DMS53 treated with DMSO at 0.1 percent for 48 hours (cell line): ENCODE results near the gene MYH15.
"Not testable (repeated sequence)": the region's sequence is repeated elsewhere in the genome, so short reads cannot be mapped to it uniquely, and the experiment has no call there.

ENCODE experiments used
- DNase-seq: peaks from one replicate; lab custom pipeline; 2025; ENCODE audit not compliant: unreplicated experiment; lab: John Stamatoyannopoulos, UW

The MYH15 gene

DNA sequence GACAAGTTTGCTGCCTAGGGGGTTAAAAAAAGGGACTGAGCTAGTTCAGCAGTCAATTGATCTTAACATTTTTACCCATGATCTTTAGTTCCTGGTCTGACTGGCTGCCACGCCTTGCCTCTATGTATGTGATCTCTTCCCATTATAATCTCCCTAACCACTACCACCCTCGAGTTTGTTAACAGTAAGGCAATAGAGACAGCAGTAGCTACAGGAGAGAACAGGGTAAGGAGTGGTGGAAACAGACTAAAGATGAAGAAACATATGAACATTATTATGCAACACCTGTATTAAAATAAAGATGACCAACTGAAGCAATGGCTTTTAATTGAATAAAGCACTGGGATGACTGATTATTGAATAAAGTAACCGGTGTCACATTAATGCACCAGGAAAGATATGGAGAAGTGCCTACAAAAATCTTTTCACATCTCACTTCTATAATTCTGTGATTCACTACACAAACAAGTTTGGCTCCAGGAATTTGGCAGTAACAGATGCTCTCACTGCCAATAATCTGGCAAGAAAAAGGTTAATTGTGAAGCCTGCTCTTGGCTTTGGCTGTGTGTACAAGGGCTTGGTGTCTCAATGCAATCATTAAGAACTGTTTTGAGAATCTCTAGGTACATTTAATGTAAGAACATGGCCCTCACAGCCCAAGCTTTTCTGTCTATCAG is 118.3 kb downstream of the MYH15 start:
- no peak for DNase-seq

DNA sequence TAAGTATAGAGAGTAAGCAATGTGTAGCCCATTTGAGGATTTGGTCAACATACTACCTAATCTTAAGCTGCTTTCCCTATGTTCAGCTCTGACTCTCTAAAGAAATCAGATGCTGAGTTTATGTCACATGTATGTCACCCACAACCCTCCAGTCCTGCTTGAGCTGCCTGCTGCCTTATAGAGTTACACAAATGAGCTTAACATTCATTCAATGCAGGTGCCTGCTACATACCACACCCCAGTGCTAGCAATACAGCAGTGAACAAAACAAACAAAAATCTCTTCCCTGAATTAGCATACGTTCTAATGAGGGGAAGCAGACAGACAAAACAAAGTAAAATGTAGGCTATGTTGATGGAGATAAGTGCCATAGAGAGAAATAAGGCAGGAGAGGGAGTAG is 121.0 kb downstream of the MYH15 start:
- DNase-seq = no peak

GRCh38 chr3:108388136-108389132 is 122.0 kb downstream of the MYH15 start:
- DNase-seq = no peak

DNA sequence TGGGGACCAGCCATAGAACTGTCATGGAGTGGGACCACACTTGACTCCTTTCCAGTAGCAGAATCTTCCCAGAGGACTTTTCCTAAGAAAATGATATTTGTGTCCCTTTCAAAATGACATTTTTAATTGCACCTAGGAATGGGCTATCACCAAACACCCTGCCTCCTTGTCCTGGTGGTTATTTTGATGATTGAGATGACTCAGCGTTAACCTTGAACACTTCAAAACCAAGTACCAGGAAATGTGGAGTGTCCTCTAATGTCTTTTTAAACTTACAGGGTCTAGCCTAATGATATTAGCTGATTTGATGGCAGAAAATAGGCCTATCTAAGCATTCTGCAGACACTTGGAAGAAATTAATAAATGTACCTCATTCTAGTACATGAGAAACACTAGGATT is 123.3 kb downstream of the MYH15 start:
- peak; percentile 18 for DNase-seq

DNA sequence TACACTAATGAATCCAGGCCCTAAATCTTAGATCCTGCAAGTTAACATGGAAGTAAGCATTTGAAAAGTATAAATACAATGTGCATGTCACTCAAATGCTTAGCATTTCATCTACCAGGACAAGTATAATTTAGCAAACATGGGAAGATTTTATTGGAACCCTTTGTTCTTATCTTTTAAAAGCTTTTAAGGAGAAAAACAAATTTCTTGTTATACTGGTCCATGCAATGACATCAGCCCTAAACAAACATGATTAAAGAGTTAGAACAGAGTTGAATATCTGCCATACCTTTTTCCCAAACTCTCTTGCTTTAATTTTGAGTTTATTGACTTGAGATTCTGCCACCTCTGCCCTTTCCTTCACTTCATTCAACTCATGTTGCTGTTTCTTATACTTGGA is 127.1 kb downstream of the MYH15 start:
- no peak for DNase-seq

DNA sequence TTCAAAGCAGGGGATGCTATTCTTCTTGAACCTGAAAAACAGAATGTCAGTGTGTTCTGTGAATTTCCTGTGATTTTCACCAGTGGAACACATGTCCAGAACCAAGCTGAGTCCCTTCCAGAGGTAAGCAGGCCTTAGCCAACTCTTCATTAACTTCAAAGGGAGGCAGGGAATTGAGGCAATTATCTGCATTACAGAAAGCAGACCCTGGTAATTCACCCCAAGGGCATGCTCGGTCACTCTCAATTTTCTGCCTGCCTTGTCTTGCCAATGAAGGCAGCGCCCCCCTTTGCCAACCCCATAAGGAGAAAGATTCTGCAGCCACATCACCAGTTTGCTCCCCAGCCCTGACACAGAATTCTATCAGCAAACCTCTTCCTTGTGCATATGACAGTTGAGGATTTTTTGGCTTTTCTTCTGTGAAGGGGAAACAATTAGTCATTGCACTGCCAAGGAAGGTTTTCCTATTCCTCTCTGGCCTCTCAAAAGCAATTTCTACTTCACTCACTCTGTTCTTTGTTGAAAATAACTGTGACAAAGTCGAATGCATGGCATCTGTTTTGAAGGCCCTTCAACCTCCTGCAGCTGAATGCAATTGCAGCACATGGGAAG is 128.8 kb downstream of the MYH15 start:
- no peak for DNase-seq

GRCh38 chr3:108380128-108380795 is 130.1 kb downstream of the MYH15 start:
- peak; percentile 1 for DNase-seq

DNA sequence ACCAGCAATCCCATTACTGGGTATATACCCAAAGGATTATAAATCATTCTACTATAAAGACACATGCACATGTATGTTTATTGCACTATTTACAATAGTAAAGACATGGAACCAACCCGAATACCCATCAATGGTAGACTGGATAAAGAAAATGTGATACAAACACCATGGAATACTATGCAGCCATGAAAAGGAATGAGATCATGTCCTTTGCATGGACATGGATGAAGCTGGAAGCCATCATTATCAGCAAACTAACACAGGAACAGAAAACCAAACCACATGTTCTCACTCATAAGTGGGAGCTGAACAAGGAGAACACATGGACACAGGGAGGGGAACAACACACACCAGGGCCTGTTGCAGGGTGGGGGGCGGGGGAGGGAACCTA is 131.4 kb downstream of the MYH15 start:
- DNase-seq = not testable (repeated sequence)

- DNase-seq = no peak
Observed at GRCh38 chr3:108378153-108378951, 132.0 kb downstream of the MYH15 start.

DNA sequence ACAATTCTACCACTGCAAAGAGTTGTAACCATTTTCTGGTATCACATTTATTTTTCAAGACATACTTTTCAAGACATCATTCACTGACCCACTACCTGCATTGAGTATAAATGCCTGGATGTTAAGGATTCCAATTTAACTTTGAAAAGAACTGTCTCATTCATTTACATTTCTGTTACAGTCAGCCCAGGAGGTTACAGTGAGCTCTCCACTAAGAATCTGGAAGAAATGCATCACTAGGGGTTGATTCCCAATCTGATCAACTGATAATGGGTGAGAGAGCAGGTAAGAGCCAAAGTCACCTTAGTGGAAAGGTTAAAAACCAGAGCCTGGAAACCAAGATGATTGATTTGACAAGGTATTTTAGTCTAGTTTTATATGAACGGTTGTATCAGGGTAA is 133.0 kb downstream of the MYH15 start:
- DNase-seq = no peak

DNA sequence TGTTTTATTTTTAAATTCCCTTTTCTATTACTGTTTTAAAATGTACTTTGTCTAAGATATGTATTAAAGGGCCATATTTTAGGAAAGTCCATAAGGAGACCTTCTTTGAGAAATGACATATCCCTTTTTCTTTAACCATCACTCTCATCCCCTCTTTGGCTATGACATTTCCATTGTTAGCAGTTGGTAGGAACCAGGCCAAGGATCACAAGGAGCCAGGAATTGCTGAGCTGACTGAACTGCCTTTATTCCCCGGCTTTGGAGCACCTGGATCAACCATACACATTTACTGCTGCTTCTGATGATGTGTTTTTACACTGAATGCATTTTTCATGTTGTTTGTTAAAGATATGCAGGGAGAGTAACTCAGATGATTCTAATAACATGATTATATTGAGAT is 134.4 kb downstream of the MYH15 start:
- no peak for DNase-seq

- no peak for DNase-seq
Observed at GRCh38 chr3:108359011-108359410, 151.4 kb downstream of the MYH15 start.

DNA sequence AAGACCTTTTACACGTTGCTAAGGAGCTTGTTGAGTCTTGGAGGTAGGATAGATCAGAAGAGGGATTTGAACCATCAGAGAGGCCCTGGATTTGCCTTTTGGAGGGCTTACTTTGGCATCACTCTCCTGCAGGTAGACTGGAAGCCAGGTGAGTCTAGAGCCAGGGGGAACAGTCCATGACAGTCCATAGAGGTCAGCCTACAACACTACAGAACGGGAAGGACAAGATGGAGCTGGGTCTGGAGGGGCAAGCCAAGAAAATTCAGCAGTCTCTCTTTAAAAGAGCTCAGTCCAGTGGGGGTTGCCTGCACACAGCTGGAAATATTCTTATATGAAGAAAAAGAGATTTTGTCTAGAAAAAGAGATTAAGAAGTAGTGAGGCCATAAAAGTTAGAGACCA is 153.4 kb downstream of the MYH15 start:
- no peak for DNase-seq

- DNase-seq = no peak
Observed at GRCh38 chr3:108354562-108354961, 155.8 kb downstream of the MYH15 start.

- no peak for DNase-seq
Observed at GRCh38 chr3:108352176-108352575, 158.2 kb downstream of the MYH15 start.

DNA sequence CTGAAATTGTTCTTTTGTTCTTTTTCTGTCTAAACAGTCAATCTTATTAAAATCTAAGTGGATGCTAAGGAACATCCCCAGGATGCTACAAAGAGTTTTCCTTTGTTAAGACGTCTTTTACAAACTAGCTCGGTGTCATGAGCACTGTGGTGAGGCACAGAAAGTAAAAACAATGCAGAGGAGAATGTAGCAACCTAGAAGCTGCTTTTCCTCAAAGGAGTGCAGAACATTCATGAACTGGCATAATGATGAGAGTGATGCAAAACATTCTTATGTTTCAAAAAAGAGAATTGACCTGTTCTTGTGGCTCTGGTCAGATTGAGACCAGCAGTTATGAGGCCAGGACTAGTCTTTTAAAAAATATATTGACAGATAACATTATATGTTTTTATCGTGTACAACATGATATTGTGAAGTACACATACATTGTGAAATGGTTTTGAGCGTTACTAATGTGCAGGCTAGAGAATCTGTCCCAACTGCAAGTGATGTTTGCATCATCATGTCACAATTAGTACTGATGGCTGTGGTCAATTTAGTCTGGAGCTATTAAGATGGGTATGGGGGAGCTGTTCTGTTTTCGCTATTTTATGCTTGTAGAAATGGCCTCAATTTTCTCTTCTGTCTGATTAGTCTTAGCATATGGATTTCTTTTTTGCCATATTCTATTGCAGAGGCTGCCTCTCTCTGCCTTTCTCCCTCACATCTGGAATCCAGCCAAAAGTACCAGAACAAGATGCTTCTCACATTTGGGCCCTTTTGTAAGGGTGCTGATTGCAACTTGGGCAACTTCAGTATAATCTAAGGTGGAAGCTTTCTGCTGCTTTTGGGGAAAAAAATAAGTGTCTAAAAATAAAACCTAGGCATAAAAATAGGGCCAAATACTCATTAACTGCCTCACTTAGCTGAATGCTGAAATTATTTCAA is 163.8 kb downstream of the MYH15 start:
- DNase-seq = no peak

- no peak for DNase-seq
Observed at GRCh38 chr3:108345492-108346205, 164.7 kb downstream of the MYH15 start.

DNA sequence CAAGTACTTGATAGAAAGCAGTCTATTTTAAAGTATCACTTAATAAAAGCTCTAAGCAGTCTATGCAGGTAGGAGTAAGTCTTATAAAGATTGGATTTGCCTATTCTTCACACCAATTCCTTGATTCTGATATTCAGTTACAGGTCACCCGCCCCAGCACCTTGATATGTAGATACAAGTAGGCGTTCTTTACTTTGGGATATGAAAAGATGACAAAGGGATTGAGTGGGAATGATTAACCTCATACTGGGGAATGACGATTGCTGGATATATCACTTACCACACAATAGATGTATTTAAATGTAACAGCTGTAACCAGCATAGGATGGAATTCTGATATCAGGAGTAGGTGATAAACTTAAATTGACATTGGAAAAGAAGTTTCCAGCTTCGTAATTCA is 166.9 kb downstream of the MYH15 start:
- DNase-seq = no peak
